Esophagus squamous epithelium (tissue), 5 donors: ENCODE data around the gene CDH16. TPM values are rescaled to one million over a fixed set of nuclear protein-coding genes. Genes with fewer than 3 reads are reported as not detected.

ENCODE experiments used
- DNase-seq: peaks from one replicate; lab custom pipeline; 2025; lab: John Stamatoyannopoulos, UW
- H3K27ac ChIP-seq, 4 donors: fragments of 200-600 bp; sonication (generic); one replicate each; pipeline ENCODE4 v1.5.1; 2016 to 2019; ENCODE audit warnings: mild to moderate bottlenecking in 1 of 4
- H3K27me3 ChIP-seq, 4 donors: fragments of 200-600 bp; sonication (generic); 1 replicate in 3 of 4; 2 replicates in 1 of 4; pipeline versions ENCODE4 v1.5.1 to v1.6.0; 2017 to 2021; ENCODE audit warnings: antibody characterized with exemption in 1 of 4
- H3K36me3 ChIP-seq, 3 donors: fragments of 200-600 bp; sonication (generic); one replicate each; pipeline ENCODE4 v1.5.1; 2016 to 2019
- H3K4me1 ChIP-seq, 3 donors: fragments of 200-600 bp; sonication (generic); one replicate each; pipeline ENCODE4 v1.5.1; 2017 to 2019
- H3K4me3 ChIP-seq, 4 donors: fragments of 200-600 bp; sonication (generic); 1 replicate in 3 of 4; 2 replicates in 1 of 4; pipeline ENCODE4 v1.5.1; 2016 to 2019; ENCODE audit warnings: mild to moderate bottlenecking in 2 of 4, moderate library complexity in 1 of 4
- H3K9me3 ChIP-seq, 3 donors: fragments of 200-600 bp; sonication (generic); one replicate each; pipeline ENCODE4 v1.5.1; 2016 to 2019
- CTCF ChIP-seq, 6 experiments: fragments of 450-650 bp in 4 of 6; fragments of 200-600 bp in 2 of 6; sonication (generic) in 2 of 6; IDR thresholded peaks; one replicate each; pipeline ENCODE4 v1.5.1; 2016 to 2019; ENCODE audit warnings: antibody characterized with exemption in 6 of 6, mild to moderate bottlenecking in 4 of 6, moderate library complexity in 4 of 6
- POLR2A ChIP-seq, 4 donors: fragments of 450-650 bp; IDR thresholded peaks; one replicate each; pipeline ENCODE4 v1.6.1; 2017; ENCODE audit warnings: antibody characterized with exemption in 4 of 4, mild to moderate bottlenecking in 4 of 4, moderate library complexity in 3 of 4
- WGBS, 2 donors: methylation state at CpG; one replicate each; pipeline ENCODE4 v1.1.5; 2018; 5-methylcytosine and 5-hydroxymethylcytosine counted together
- intact Hi-C: fragments of 100-400 bp; cut with DNase I; formaldehyde crosslinking; loops from one replicate; pipeline ENCODE4 v1.15.0; 2022
- total RNA-seq, 4 donors: library from RNA; depleted of rRNA; stranded (reverse); fragments of >200 nt; gene quantifications; one replicate each; pipeline ENCODE4 v1.1.0, GENCODE V29; 2016
- donor health status: DM: yes; HTN: yes; CAD: no.

The CDH16 gene
- 1 to 10 TPM; 1.9 to 6.3 (median 4.1) TPM for total RNA-seq

GRCh38 chr16:66918803-66919568 lies at the start of gene CDH16:
Gene CDH16, minus strand, starts transcription at chr16:66918885. Its CDS starts 820 bp downstream, at chr16:66918065.
- Histone ChIP-seq H3K27ac (peak within 1 kb of the TSS in 2 of 4 donors; percentile 4 to 87), H3K27me3 (peaks cover 0 to 15% (median 0%) of the 10 kb centered on the region in 4 donors), H3K4me3 (no peak within 1 kb of the TSS), H3K4me1 (peaks cover 26 to 53% (median 27%) of the 10 kb centered on the region in 3 donors), H3K36me3 (peaks cover 0 to 30% (median 0%) of the 10 kb centered on the region in 3 donors), H3K9me3 (no peaks in the 10 kb centered on the region)
- WGBS, 2 donors: 51 to 56% methylated on average over 3 to 5 of the region's 7 CpGs
- intact Hi-C loops: no loop called here
- TF ChIP-seq CTCF (IDR thresholded peaks at IDR 0.05) (no peak), POLR2A (IDR thresholded peaks at IDR 0.05) (no peak)
- DNase-seq: no peak

- Histone ChIP-seq H3K4me1 (peaks cover 14 to 52% (median 26%) of the 10 kb centered on the region in 3 donors), H3K4me3 (no peak overlapping the region), H3K36me3 (no peaks in the 10 kb centered on the region), H3K27ac (no peak overlapping the region), H3K27me3 (peaks cover 0 to 21% (median 0%) of the 10 kb centered on the region in 4 donors), H3K9me3 (no peaks in the 10 kb centered on the region)
- no peak for DNase-seq
- intact Hi-C loops: no loop called here
- TF ChIP-seq CTCF (IDR thresholded peaks at IDR 0.05): no peak
- TF ChIP-seq POLR2A (IDR thresholded peaks at IDR 0.05): no peak
- WGBS, 2 donors: 38% methylated on average over 4 of the region's 6 CpGs; no CpG with 5 or more reads in 1 of the 2 donors
Observed at GRCh38 chr16:66964049-66964448, 45.4 kb upstream of the CDH16 start.

GRCh38 chr16:66961914-66962313 lies 43.2 kb upstream of the CDH16 start:
- TF ChIP-seq CTCF (IDR thresholded peaks at IDR 0.05): no peak
- no peak for TF ChIP-seq POLR2A (IDR thresholded peaks at IDR 0.05)
- intact Hi-C loops: no loop called here
- DNase-seq: no peak
- no peaks in the 10 kb centered on the region for H3K9me3 ChIP-seq
- peak overlapping the region; percentile 49 to 70 (median 62) for H3K27ac ChIP-seq
- no peaks in the 10 kb centered on the region for H3K36me3 ChIP-seq
- 5 to 18% methylated on average over 3 to 5 of the region's 5 CpGs for WGBS, 2 donors
- peaks cover 0 to 21% (median 0%) of the 10 kb centered on the region in 4 donors for H3K27me3 ChIP-seq
- H3K4me3 ChIP-seq: no peak overlapping the region
- peaks cover 14 to 45% (median 26%) of the 10 kb centered on the region in 3 donors for H3K4me1 ChIP-seq

- Histone ChIP-seq H3K27me3 (peaks cover 0 to 21% (median 0%) of the 10 kb centered on the region in 4 donors), H3K27ac (peak within 1 kb of the TSS; percentile 49 to 70 (median 62)), H3K36me3 (no peaks in the 10 kb centered on the region), H3K4me3 (no peak within 1 kb of the TSS), H3K9me3 (no peaks in the 10 kb centered on the region), H3K4me1 (peaks cover 14 to 45% (median 26%) of the 10 kb centered on the region in 3 donors)
- DNase-seq: no peak
- intact Hi-C loops: no loop called here
- TF ChIP-seq CTCF (IDR thresholded peaks at IDR 0.05) (peak; percentile 65 to 83 (median 70)), POLR2A (IDR thresholded peaks at IDR 0.05) (no peak)
- 81 to 88% methylated on average over 10 to 11 of the region's 16 CpGs for WGBS, 2 donors
Observed at GRCh38 chr16:66961065-66961744, 42.5 kb upstream of the CDH16 start, which contains the start of gene CES3. Gene CES3, plus strand, starts transcription at chr16:66961266. Its CDS starts 42 bp downstream, at chr16:66961308.
